Left ventricle myocardium inferior (tissue), 1 donor: ENCODE data around the gene PI4KB. TPM values are rescaled to one million over a fixed set of nuclear protein-coding genes. Genes with fewer than 3 reads are reported as not detected.
A peak's percentile ranks its signal among the peaks of the same experiment; 100 is the strongest.

Source experiments
- DNase-seq: peaks from one replicate; pipeline ENCODE4 v3.0.0-alpha.2; 2020
- H3K27ac ChIP-seq: fragments of 200-600 bp; replicated peaks from 2 replicates; pipeline ENCODE4 v1.8.0; 2021
- H3K27me3 ChIP-seq: fragments of 200-600 bp; 2 replicates; pipeline ENCODE4 v1.8.0; 2021; ENCODE audit warnings: low read depth
- H3K36me3 ChIP-seq: fragments of 200-600 bp; 2 replicates; pipeline ENCODE4 v1.8.0; 2021
- H3K4me1 ChIP-seq: fragments of 200-600 bp; 2 replicates; pipeline ENCODE4 v1.8.0; 2021
- H3K4me3 ChIP-seq: fragments of 200-600 bp; 2 replicates; pipeline ENCODE4 v1.8.0; 2021; ENCODE audit warnings: mild to moderate bottlenecking, moderate library complexity
- H3K9me3 ChIP-seq: fragments of 200-600 bp; replicated peaks from 2 replicates; pipeline ENCODE4 v1.8.0; 2021
- CTCF ChIP-seq: fragments of 200-600 bp; IDR thresholded peaks from 2 replicates; pipeline ENCODE4 v1.8.0; 2021; ENCODE audit warnings: antibody characterized with exemption, mild to moderate bottlenecking, borderline replicate concordance
- intact Hi-C: fragments of 100-400 bp; cut with micrococcal nuclease; formaldehyde crosslinking; loops from one replicate; pipeline ENCODE4 v1.11.0; 2022
- total RNA-seq: library from RNA; stranded (reverse); fragmentation: NEBNext Ultra II Directional; extraction: Animal tissue kit (Norgen Biotek cat#: 25700); gene quantifications from one replicate; pipeline ENCODE4 v1.2.1, GENCODE V29; 2021
- donor health status: DM: no; HTN: yes; CAD: no; lungs with severe emphysema.

The PI4KB gene
- total RNA-seq, 1 donor from 2014 or later = 44.5 TPM

DNA sequence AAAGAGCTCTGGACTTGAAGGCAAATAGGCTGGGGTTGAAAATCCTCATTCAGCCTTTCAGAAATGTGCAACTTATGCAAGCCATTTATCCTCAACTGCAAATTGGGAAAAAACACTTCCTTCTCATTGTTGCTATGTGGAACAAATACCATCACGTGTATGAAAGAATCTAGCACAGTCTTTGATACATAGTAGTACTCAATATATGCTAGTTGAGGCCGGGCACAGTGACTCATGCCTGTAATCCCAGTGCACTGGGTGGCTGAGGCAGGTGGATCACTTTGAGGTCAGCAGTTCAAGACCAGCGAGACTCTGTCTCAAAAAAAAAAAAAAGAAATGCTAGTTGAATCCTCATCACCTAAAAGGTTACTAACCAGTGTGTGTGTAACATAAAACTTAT, 8.2 kb downstream of the PI4KB start:
- H3K36me3 ChIP-seq = peaks cover 86% of the 10 kb centered on the region

GRCh38 chr1:151315565-151316235, 11.5 kb downstream of the PI4KB start:
- H3K4me1 ChIP-seq = peaks cover 58% of the 10 kb centered on the region
- no peak overlapping the region for H3K27ac ChIP-seq
- no peaks in the 10 kb centered on the region for H3K9me3 ChIP-seq
- DNase-seq = no peak
- peaks cover 61% of the 10 kb centered on the region for H3K36me3 ChIP-seq
- intact Hi-C loops = no loop called here
- no peaks in the 10 kb centered on the region for H3K27me3 ChIP-seq
- TF ChIP-seq CTCF = no peak
- no peak overlapping the region for H3K4me3 ChIP-seq

More for the DNA sequence above, 8.2 kb downstream of the PI4KB start:
- DNase-seq = no peak
- Histone ChIP-seq H3K27me3 (no peaks in the 10 kb centered on the region), H3K9me3 (no peaks in the 10 kb centered on the region), H3K4me3 (no peak overlapping the region), H3K4me1 (peaks cover 38% of the 10 kb centered on the region), H3K27ac (no peak overlapping the region)
- intact Hi-C loops = no loop called here
- no peak for TF ChIP-seq CTCF

GRCh38 chr1:151314137-151314875, 12.9 kb downstream of the PI4KB start:
- intact Hi-C loops = no loop called here
- no peaks in the 10 kb centered on the region for H3K9me3 ChIP-seq
- H3K27me3 ChIP-seq = no peaks in the 10 kb centered on the region
- peaks cover 72% of the 10 kb centered on the region for H3K4me1 ChIP-seq
- peaks cover 50% of the 10 kb centered on the region for H3K36me3 ChIP-seq
- TF ChIP-seq CTCF = no peak
- peak; percentile 86 for DNase-seq
- H3K4me3 ChIP-seq = no peak overlapping the region
- H3K27ac ChIP-seq = peak overlapping the region; percentile 80

- Histone ChIP-seq H3K9me3 (no peaks in the 10 kb centered on the region), H3K27ac (peak overlapping the region; percentile 80), H3K27me3 (no peaks in the 10 kb centered on the region), H3K4me1 (peaks cover 80% of the 10 kb centered on the region), H3K4me3 (no peak overlapping the region), H3K36me3 (peaks cover 49% of the 10 kb centered on the region)
- no peak for TF ChIP-seq CTCF
- DNase-seq = peak; percentile 48
- intact Hi-C loops = no loop called here
Measured at GRCh38 chr1:151313501-151313900, 13.7 kb downstream of the PI4KB start.

GRCh38 chr1:151312826-151313225, 14.4 kb downstream of the PI4KB start:
- Histone ChIP-seq H3K27ac (peak overlapping the region; percentile 80), H3K9me3 (no peaks in the 10 kb centered on the region), H3K4me1 (peaks cover 80% of the 10 kb centered on the region), H3K36me3 (peaks cover 54% of the 10 kb centered on the region), H3K4me3 (no peak overlapping the region), H3K27me3 (no peaks in the 10 kb centered on the region)
- TF ChIP-seq CTCF = no peak
- no peak for DNase-seq
- intact Hi-C loops = no loop called here
